ENCODE results near the gene CRHR1.
"Not testable (repeated sequence)": the region's sequence is repeated elsewhere in the genome, so short reads cannot be mapped to it uniquely, and the experiment has no call there.

Gene CRHR1

DNA sequence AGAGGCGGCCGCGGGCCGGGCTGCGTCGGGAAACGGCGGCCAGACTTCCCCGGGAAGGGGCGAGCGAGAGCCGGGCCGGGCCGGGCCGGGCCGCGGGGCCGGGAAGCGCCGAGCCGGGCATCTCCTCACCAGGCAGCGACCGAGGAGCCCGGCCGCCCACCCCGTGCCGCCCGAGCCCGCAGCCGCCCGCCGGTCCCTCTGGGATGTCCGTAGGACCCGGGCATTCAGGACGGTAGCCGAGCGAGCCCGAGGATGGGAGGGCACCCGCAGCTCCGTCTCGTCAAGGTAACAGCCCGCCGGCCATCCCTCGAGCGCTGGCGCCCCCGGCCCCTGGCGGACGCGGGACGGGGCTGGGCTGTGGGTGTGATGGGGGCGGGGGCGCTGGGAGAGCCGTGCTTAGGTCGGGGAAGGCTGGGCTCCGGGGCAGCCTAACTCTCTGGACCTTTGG is at the start of gene CRHR1:
TSS of gene CRHR1 (plus strand) at position 28 of the 448 bp plus-strand sequence. CDS start at position 253, 225 bp downstream.
- DNase-seq, result no peak

DNA sequence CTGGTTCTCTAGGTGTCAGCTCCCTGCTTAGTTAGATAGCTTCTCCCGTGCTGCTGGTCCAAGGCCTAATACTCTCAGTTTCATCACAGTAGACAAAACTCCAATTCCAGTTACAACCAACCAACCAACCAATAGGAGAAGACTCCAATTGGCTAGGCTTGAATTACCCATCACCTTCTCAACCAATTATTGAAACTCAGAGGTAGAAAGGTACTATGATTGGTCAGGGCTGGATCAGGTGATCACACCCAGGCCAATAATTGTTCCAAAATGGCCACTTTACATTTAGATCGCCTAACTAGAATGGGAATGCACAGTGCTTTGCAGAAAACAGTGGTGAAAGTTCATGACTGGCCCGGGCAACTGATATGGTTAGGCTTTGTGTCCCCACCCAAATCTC is 49.5 kb upstream of the CRHR1 start:
- DNase-seq, result no peak

DNA sequence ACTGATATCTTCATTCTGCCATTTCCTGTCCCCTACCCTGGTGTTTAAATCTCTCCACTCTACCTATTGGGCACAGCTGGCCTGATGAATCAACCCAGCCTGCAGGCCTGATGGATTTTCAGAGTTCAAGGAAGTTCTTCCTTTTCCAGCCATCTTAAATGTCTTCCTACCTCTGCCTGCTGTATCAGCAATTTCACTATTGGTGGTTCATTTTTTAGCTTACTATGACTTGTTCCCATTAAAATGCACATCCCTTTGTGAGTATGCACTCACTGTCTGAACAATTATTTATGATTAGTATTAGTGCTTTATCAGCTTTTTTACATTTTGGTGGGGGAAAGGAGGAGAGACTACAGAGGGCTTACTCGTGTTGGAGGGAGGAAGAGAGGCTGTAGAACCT is 48.6 kb upstream of the CRHR1 start:
- no peak for DNase-seq

- no peak for DNase-seq
These were observed 44.3 kb upstream of the CRHR1 start for GRCh38 chr17:45739786-45740185.

DNA sequence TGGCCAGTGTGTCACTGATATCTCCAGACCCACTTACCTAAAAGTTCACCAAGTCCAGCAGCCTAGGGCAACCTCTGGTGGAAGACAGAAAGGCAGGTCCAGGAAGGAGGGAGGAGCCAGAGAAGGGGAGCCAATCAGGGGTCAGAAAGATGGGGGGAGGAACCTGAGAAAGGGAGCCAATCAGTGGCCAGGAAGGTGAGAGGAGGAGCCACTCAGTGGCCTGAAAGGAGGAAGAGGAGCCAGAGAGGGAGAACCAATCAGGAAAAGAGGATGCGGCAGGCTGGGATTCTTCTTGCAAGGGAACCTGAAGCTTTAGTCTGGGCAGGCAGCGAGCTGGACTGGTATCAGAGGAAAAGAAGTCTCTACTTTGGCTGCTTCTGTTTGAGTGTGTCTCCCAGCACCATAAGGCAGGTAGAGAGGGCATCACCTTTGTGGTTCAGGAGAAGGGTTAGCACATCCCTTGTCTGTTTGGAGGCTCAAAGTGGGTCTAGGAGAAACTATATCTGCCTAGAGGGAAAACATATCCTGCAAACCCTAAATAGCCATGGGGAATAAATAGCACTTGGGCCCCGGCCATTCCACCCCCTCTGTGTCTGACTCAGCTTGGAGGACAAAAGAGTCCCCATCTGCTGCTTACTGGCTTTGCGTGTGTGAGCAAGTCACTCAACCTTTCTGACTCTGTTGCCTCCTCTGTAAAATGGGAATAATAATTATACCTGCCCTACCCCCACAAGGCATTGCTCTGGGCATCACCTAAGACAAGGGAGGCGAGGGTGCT is 43.4 kb upstream of the CRHR1 start:
- no peak for DNase-seq

DNA sequence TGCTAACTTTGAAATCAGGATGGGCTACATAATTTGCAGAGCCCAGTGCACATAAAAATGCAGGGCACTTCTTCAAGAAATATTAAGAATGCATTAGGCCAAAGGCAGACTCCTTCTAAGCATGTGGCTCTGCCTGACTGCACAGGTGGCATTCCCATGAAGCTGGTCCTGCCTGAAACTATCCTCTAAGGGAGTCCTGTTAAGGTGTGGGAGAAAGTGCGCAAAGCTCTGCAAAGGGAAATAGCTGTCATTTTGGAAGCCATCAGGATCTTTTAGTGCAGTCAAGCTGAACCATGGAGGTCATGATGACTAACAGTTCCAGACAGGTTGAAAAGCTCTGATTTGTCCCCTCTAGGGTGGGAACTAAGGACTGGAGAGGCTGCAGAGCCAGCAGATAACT is 41.9 kb upstream of the CRHR1 start:
- DNase-seq, result no peak

GRCh38 chr17:45743626-45744326 is 40.3 kb upstream of the CRHR1 start:
- no peak for DNase-seq

DNA sequence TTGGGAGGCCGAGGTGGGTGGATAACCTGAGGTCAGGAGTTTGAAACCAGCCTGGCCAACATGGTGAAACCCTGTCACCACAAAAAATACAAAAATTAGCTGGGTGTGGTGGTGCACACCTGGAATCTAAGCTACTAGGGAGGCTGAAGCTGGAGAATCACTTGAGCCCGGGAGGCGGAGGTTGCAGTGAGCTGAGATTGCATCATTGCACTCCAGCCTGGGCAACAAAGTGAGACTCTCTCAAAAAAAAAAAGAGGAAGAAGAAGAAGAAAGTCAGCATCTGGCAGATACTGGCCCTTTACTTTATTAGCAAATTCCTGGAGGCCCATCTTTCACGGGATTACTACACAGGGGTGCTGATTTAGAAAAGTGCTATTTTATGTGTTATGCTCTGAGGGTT is 39.3 kb upstream of the CRHR1 start:
- not testable (repeated sequence) for DNase-seq

DNA sequence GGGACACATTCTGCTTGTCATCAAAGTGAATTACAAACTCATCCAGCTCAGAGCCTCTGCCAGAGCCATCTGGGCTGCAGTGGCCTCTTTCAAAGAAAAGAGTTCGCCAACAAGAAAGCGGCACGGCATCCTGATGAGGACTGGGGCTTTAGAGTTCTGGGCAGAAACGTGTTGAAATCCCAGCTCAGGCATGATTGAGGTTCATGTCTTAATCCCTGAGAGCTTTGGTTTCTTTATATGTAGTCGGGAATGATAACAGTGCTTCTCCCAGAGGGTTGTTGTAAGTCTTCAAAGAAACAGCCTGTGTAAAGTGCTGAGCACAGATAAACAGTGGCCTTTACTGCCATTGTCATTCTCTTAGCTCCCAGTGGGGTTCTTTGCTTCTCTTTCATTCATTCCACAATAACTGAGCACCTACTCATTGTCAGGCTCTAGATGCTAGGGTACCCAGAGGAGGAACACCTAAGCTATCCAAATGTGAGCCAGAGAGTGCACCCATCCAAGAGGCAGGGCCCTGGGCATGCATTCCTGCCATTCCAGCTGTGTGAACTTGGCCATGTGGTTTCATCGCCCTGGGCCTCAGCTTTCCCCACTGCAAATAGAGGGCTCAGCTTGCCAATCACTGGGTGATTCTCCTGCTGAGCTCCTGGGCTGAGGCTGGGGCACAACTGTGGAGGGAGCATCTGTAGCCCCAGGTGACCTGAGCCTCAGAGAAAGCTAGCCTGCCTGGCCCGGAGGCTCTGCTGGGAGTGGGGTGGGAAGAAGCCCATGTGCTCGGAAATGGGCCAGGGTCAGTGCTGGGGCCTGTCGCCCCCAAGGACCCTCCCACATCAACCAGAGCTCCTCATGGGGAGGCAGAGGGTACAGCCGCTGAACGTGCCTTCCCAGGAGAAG is 38.3 kb upstream of the CRHR1 start:
- no peak for DNase-seq

GRCh38 chr17:45747911-45748310 is 36.2 kb upstream of the CRHR1 start:
- no peak for DNase-seq

DNA sequence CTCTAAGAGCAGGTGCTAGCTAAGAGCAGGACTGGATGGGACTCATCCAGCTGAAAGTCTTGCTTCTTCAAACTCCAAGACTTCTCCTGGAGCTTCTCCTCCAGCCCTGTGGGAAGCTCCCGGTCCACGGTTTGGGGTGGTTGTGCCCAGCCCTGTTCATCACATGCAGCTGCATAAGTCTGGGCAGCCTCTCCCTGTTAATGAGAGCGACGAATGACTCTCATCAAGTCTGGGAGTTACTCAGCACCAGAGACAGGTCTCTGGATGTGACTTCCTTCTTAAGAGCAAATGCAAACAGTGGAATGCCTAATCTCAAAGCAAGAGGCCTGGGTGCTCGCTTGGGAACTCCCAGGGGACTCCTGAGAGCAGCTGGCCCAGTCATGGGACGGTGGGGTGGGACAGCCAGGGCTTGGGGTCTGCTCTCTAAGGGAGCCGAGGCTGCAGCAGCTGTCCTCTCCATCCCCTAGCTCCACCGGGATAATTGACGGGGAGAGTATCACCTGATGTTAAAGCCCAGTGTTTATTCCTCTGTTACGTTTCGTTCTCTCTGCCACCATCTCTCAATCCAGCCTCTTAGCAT is 35.3 kb upstream of the CRHR1 start:
- no peak for DNase-seq

DNA sequence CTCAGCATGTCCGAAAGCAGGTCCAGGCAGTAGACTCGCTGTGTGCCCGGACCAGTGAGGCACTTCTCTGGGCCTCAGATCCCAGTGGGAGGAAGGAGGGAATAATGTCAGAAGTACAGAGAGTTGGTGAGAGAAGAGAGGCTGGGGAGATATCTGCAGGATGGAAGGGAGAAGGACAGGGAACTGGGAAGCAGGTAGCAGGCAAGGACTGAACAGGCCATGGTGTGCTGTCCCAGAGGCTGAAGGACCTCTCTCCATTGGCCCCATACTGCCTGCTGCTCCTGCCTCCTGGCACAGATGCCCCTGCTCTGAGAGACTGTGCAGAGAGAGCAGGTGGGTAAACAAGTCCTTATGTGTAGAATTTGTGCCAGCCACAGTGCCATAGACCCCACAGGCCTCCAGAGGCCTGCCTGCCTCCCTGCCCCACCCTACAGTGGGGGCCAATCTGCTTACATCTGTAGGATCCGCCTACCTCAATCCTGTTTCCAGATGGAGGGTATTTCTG is 34.2 kb upstream of the CRHR1 start:
- DNase-seq, result no peak

DNA sequence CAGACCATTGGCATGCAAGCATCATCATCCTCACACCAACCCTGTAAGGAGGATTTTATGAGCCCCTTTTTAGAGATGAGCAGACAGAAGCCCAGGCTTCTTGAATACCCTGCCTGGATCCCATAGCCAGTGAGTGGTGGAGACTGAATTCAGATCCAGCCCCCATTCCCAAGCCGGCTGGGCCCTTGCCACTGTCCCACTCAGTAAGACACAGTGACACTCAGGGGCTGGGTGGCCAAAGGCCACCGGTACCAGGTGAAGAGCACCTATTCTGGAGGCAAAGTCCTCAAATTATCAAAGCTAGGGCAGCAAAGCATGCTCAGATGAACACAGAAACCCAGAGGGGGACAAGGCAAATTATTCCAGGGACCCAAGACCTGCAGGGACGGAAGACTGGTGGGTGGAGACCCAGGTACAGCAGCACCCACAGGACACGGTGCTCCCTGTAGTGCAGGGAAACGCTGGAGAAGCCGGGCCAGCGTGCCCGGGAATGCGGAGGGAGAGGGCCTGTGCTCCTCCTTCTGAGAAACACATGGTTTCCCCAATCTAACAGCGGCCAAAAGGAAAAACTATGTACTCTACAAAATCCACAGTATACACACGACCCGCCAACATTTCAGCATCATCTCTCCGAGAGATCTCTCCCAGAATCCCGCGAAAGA is 33.2 kb upstream of the CRHR1 start:
- no peak for DNase-seq

DNA sequence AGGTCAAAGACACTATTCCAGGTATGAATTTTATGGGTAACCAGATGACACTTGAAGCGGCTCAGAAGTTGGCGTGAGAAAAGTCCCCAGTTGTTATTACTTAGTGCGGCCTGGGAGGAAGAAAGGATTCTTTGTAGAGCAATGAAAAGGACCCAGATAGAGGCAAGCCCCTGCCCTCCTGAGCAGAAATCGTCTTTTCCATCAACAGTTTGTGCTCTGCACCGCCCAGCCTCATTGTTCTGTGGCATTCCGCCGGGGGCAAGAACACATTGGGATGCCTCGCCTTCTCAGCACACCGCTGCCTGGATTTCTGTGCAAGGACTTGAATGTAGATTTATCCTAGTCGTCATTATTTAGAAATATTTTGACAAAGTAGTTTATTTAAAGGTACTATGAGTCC is 32.7 kb upstream of the CRHR1 start:
- DNase-seq, result no peak

DNA sequence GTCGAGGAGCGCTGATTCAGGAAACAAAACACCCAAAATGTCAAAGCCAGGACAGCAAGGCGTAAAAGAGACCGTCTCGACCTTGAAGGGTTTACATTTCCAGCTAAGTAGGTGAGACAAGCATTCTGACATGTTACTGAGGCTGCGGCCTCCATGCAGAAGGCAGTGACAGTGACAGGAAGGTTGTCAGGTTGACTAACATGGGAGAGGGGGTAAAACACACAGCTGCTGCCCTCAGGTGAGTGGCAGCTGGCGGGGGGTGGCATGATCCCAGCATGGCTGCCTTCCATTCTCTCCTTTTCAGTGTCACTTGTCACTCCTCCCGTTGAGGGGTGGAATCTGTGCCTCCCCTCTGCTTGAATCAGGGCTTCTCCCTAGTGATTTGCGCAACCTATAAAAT is 31.9 kb upstream of the CRHR1 start:
- DNase-seq, result no peak

GRCh38 chr17:45753645-45754225 is 30.4 kb upstream of the CRHR1 start:
- no peak for DNase-seq

GRCh38 chr17:45755050-45755449 is 29.1 kb upstream of the CRHR1 start:
- no peak for DNase-seq

DNA sequence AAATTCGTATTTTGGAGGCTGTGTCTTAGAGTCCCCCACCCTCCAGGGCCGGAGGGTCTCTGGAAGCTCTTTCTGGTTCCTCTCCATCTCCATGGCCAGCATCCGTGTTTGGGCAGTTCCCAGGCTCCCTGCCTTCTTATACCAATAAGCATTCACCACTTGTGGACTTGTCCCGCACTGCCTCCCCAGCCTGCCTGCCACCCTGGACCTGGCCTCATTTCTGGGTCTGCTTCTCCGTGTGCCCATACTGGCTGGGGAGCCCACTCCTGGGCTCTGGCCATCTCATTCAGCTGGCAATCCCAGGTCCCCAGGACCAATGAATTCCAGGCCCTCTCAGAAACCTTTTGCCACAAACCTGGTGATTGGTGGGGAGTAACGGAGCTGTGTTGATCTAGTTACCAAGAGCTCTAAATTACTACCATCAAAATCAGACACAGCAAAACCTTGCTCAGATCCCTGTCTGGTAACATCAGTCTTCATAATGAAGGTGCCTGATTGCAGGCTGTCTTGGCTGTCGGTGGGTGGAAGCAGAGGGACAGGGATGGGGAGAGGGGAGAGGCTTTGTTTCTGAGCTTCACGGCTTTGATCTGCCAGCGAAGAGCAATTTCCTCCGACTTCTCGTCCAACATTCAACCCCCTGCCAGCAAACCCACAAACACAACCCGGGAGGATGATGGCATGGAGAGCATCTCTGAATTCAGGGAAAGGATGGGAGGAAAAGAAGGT is 27.7 kb upstream of the CRHR1 start:
- DNase-seq, result no peak

GRCh38 chr17:45757431-45758218 is 26.5 kb upstream of the CRHR1 start:
- DNase-seq, result no peak

DNA sequence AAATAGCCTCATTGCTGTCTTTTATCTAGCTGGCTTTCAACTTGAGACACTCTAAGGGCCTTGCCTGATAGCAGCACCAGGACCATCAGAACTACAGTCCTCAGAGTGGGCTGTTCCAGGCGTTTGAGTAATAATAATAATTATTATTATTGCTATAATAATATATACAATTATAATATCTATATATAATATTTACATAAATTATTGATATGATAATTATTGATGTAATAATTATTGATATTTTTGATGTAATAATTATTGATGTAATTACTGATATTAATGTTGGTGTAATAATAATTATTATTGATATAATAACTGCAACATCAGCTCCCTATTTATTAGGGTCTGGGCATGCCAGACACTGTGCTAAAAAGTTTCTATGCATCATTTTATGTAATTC is 25.6 kb upstream of the CRHR1 start:
- no peak for DNase-seq

All from GOT3 (cell line).